Caco-2 (cell line): ENCODE measurements around the gene DYDC1. TPM values are rescaled to one million over a fixed set of nuclear protein-coding genes. Genes with fewer than 3 reads are reported as not detected.

Experiments used
- BruUV-seq: library from RNA; stranded (reverse); fragments of 400-500 nt; replicated peaks from 2 replicates; lab custom pipeline; 2021; lab: Mats Ljungman, UMichigan
- CTCF ChIA-PET: fragments of 300-600 bp; sonication (Branson Sonifier 250); formaldehyde crosslinking; loops from one replicate; lab custom pipeline; 2022; ENCODE audit warnings: antibody characterized with exemption; lab: Charles Lee
- POLR2A ChIA-PET: fragments of 300-600 bp; sonication (Branson Sonifier 250); formaldehyde crosslinking; loops from one replicate; lab custom pipeline; 2022; ENCODE audit warnings: antibody characterized with exemption; lab: Charles Lee
- DNase-seq, 2 experiments: peaks; one replicate each; pipeline versions ENCODE4 v3.0.0 to v3.0.0-alpha.2; 2020 to 2022
- H3K27me3 ChIP-seq: replicated peaks from 2 replicates; pipeline ENCODE4 v1.6.0; 2011; ENCODE audit warnings: low read length; ENCODE audit not compliant: control insufficient read depth, insufficient read depth
- H3K36me3 ChIP-seq: 2 replicates; pipeline ENCODE4 v1.5.1; 2011; ENCODE audit warnings: low read length; ENCODE audit not compliant: control insufficient read depth, insufficient read depth
- H3K4me1 ChIP-seq: fragments of 250-450 bp; sonication (Bioruptor Pico); 2 replicates; pipeline ENCODE4 v1.5.1; 2020; ENCODE audit warnings: mild to moderate bottlenecking
- H3K4me3 ChIP-seq: 2 replicates; pipeline ENCODE4 v1.5.1; 2011; ENCODE audit warnings: low read depth, mild to moderate bottlenecking, control low read depth, low read length
- H3K9me3 ChIP-seq: fragments of 250-450 bp; sonication (Bioruptor Pico); 2 replicates; pipeline ENCODE4 v1.5.1; 2020; ENCODE audit warnings: mild to moderate bottlenecking, moderate library complexity
- H3K27ac Mint-ChIP-seq: one replicate; pipeline ENCODE4 v1.8.0; 2022; ENCODE audit warnings: mixed read lengths; ENCODE audit not compliant: unreplicated experiment
- H3K27me3 Mint-ChIP-seq: one replicate; pipeline ENCODE4 v1.8.0; 2022; ENCODE audit warnings: mixed read lengths; ENCODE audit not compliant: insufficient read depth, unreplicated experiment
- H3K36me3 Mint-ChIP-seq: one replicate; pipeline ENCODE4 v1.8.0; 2022; ENCODE audit warnings: mild to moderate bottlenecking, mixed read lengths; ENCODE audit not compliant: insufficient read depth, unreplicated experiment
- H3K4me1 Mint-ChIP-seq: one replicate; pipeline ENCODE4 v1.8.0; 2022; ENCODE audit warnings: low read depth, mixed read lengths; ENCODE audit not compliant: unreplicated experiment
- H3K4me3 Mint-ChIP-seq: one replicate; pipeline ENCODE4 v1.8.0; 2022; ENCODE audit warnings: mild to moderate bottlenecking, moderate library complexity, mixed read lengths; ENCODE audit not compliant: unreplicated experiment
- H3K9me3 Mint-ChIP-seq: one replicate; pipeline ENCODE4 v1.8.0; 2022; ENCODE audit warnings: mixed read lengths; ENCODE audit not compliant: unreplicated experiment
- CTCF ChIP-seq, 2 experiments: fragments of 200-600 bp in 1 of 2; IDR thresholded peaks; 1 replicate in 1 of 2; 2 replicates in 1 of 2; pipeline versions ENCODE4 v1.5.1 to v1.8.0; 2011 to 2022; ENCODE audit warnings: antibody characterized with exemption in 1 of 2, control low read depth in 1 of 2, inconsistent platforms in 1 of 2, low read depth in 1 of 2, low read length in 1 of 2, mild to moderate bottlenecking in 1 of 2, moderate library complexity in 1 of 2; ENCODE audit not compliant: insufficient read depth in 1 of 2, severe bottlenecking in 1 of 2, unreplicated experiment in 1 of 2
- intact Hi-C: fragments of 100-400 bp; cut with micrococcal nuclease; formaldehyde crosslinking; loops from one replicate; pipeline ENCODE4 v1.10.0; 2022; ENCODE audit not compliant: unreplicated experiment
- total RNA-seq: library from RNA; stranded (reverse); gene quantifications from 2 replicates; pipeline ENCODE4 v1.2.3, GENCODE V29; 2022

Gene DYDC1
- total RNA-seq, 1 experiment from 2014 or later, result not detected

GRCh38 chr10:80356989-80357850 is 665 bp upstream of the DYDC1 start:
- TF ChIP-seq CTCF (IDR thresholded peaks at IDR 0.05; ENCODE audit: insufficient read depth in 1 of 2, low read depth in 1 of 2, low read length in 1 of 2, severe bottlenecking in 1 of 2, unreplicated experiment in 1 of 2), result no peak
- Histone ChIP-seq H3K9me3 (no peaks in the 10 kb centered on the region), H3K4me3 (no peak overlapping the region), H3K36me3 (no peaks in the 10 kb centered on the region), H3K27me3 (no peaks in the 10 kb centered on the region), H3K4me1 (no peaks in the 10 kb centered on the region)
- BruUV-seq, result no TSS peak
- H3K36me3 Mint-ChIP-seq, result no peaks in the 10 kb centered on the region
- DNase-seq, result no peak
- H3K9me3 Mint-ChIP-seq, result no peaks in the 10 kb centered on the region
- intact Hi-C loops, result no loop called here
- peaks cover 6% of the 10 kb centered on the region for H3K27me3 Mint-ChIP-seq
- H3K4me3 Mint-ChIP-seq, result no peak overlapping the region
- POLR2A ChIA-PET, result no interaction called here
- no peaks in the 10 kb centered on the region for H3K4me1 Mint-ChIP-seq
- CTCF ChIA-PET, result no interaction called here
- H3K27ac Mint-ChIP-seq, result no peak overlapping the region

DNA sequence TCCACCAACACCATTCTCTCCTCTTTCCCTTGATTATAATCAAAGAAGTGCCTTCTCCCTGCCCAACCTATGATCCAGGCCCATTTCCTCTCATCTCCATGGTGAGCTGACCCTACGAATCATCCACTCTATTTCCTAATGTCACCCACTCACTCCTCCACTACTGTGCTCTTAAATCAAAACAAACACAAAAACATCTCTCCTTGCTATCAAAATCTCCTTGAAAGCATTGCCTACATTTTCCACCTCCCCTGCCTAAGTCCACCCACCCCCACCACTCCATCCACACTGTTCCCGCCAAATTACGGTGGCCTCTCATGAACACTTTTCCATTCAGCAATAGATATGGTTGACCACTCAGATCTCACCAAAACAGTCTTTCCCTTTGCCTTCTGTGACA is 5.3 kb downstream of the DYDC1 start:
- H3K4me1 ChIP-seq, result no peaks in the 10 kb centered on the region
- intact Hi-C loops, result no loop called here
- H3K27me3 ChIP-seq, result no peaks in the 10 kb centered on the region
- H3K36me3 ChIP-seq, result no peaks in the 10 kb centered on the region
- POLR2A ChIA-PET, result no interaction called here
- no peaks in the 10 kb centered on the region for H3K9me3 ChIP-seq
- TF ChIP-seq CTCF (IDR thresholded peaks at IDR 0.05; ENCODE audit: insufficient read depth in 1 of 2, low read depth in 1 of 2, low read length in 1 of 2, severe bottlenecking in 1 of 2, unreplicated experiment in 1 of 2), result no peak
- no peaks in the 10 kb centered on the region for H3K9me3 Mint-ChIP-seq
- no peak overlapping the region for H3K4me3 Mint-ChIP-seq
- no peak overlapping the region for H3K4me3 ChIP-seq
- peaks cover 9% of the 10 kb centered on the region for H3K27me3 Mint-ChIP-seq
- CTCF ChIA-PET, result no interaction called here
- H3K27ac Mint-ChIP-seq, result no peak overlapping the region
- no TSS peak for BruUV-seq
- no peaks in the 10 kb centered on the region for H3K4me1 Mint-ChIP-seq
- H3K36me3 Mint-ChIP-seq, result no peaks in the 10 kb centered on the region
- DNase-seq, result no peak

DNA sequence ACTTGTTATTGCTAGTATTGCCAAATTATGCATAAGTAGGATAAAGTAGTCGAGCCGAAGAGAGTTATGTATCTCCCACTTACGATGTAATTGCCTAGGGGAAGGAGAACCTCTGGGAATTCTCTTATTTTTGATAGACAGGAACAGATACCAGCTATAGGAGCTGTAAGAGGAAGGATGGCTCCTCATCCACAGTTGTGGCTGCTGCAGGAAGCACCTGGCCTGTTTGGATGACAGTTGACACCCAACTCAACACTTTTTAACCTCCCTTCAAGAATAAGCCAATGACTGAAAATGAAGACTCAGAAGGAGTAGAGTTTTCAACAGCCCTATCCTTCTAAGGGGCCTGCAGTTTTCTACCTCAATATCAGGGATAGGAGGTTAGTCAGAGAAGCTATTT is 6.3 kb downstream of the DYDC1 start:
- no TSS peak for BruUV-seq
- peaks cover 3% of the 10 kb centered on the region for H3K27me3 Mint-ChIP-seq
- no peaks in the 10 kb centered on the region for H3K27me3 ChIP-seq

More for the DNA sequence above, 6.3 kb downstream of the DYDC1 start:
- H3K4me3 Mint-ChIP-seq, result no peak overlapping the region
- DNase-seq, result no peak
- Histone ChIP-seq H3K36me3 (no peaks in the 10 kb centered on the region), H3K9me3 (no peaks in the 10 kb centered on the region), H3K4me1 (no peaks in the 10 kb centered on the region), H3K4me3 (no peak overlapping the region)
- no peak overlapping the region for H3K27ac Mint-ChIP-seq
- TF ChIP-seq CTCF (IDR thresholded peaks at IDR 0.05; ENCODE audit: insufficient read depth in 1 of 2, low read depth in 1 of 2, low read length in 1 of 2, severe bottlenecking in 1 of 2, unreplicated experiment in 1 of 2), result no peak
- ChIA-PET POLR2A (no interaction called here), CTCF (no interaction called here)
- H3K9me3 Mint-ChIP-seq, result no peaks in the 10 kb centered on the region
- intact Hi-C loops, result no loop called here
- H3K4me1 Mint-ChIP-seq, result no peaks in the 10 kb centered on the region
- no peaks in the 10 kb centered on the region for H3K36me3 Mint-ChIP-seq
